Epithelial cell of esophagus (primary cell): ENCODE data around the gene MCRIP1.

Experiments
- DNase-seq: peaks from one replicate; pipeline ENCODE4 v3.0.0; 2010; ENCODE audit warnings: low read depth
- H3K4me3 ChIP-seq: 2 replicates; pipeline ENCODE4 v1.5.1; 2011; ENCODE audit warnings: mild to moderate bottlenecking, low read length, control low read depth
- CTCF ChIP-seq: IDR thresholded peaks from 2 replicates; pipeline ENCODE4 v1.5.1; 2011; ENCODE audit warnings: low read depth, mild to moderate bottlenecking, low read length, control low read depth, inconsistent platforms; ENCODE audit not compliant: insufficient read depth; ENCODE audit errors: missing control alignments

Gene MCRIP1

GRCh38 chr17:81822312-81822637 is 10.8 kb downstream of the MCRIP1 start:
- TF ChIP-seq CTCF, result no peak
- no peak overlapping the region for H3K4me3 ChIP-seq
- no peak for DNase-seq

DNA sequence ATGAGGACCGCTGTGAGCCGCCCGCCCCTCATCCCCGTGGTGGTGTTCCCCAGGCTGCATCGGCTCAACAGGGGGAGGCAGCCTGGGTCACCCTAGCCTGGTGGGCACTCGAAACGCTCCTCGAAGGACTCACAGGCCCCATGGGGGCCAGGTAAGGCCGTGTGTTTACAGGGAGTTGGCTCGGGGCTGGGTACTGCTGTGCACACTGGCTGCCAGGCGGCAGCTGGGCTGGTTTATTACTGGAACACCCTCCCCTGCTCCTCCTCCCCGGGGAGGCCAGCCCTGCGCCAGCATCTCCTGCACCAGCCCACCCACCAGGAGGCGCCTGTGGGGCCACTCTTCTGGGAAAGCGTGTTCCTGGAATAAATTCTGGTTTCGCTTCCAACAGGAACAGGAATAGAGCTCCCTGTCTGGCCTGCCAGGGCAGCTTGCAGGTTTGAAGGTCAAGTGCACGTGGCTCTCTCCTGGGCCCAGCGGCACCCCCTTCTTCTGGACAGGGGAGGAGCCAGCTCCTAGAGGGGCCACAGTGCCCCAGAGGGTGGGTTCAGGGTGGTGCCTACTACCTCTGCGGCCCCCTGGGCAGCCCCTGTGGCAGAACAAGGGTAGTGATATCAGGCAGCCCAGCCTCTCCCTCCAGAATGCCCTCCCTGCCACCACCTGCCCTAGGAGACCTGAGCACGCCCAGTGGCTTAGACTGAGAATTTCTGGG is 11.3 kb downstream of the MCRIP1 start:
- peak; percentile 72 for TF ChIP-seq CTCF
- peak; percentile 77 for DNase-seq
- H3K4me3 ChIP-seq, result no peak overlapping the region

GRCh38 chr17:81821147-81821546 is 11.9 kb downstream of the MCRIP1 start:
- DNase-seq, result peak; percentile 54
- H3K4me3 ChIP-seq, result no peak overlapping the region
- TF ChIP-seq CTCF, result no peak

GRCh38 chr17:81819708-81820107 is 13.4 kb downstream of the MCRIP1 start:
- no peak for DNase-seq
- no peak for TF ChIP-seq CTCF
- H3K4me3 ChIP-seq, result no peak overlapping the region

DNA sequence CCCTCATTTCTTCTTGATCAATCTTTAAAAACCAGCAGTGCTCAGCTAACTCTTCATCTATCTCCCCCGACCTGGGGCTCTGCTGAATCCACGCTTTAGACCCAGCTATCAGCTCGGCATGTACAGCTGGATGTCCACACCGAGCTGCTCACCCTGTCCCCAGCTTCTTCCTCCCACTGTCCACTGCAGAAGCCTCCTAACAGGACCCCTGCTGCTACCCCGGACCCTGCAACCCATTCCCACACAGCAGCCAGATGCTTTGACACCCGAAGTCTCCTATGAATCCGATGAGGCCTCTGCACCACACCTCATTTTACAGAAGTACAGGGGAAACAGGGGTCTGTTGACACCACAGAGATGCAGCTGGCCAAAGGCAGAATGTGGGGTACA is 15.3 kb downstream of the MCRIP1 start:
- no peak for DNase-seq
- H3K4me3 ChIP-seq, result no peak overlapping the region
- no peak for TF ChIP-seq CTCF

DNA sequence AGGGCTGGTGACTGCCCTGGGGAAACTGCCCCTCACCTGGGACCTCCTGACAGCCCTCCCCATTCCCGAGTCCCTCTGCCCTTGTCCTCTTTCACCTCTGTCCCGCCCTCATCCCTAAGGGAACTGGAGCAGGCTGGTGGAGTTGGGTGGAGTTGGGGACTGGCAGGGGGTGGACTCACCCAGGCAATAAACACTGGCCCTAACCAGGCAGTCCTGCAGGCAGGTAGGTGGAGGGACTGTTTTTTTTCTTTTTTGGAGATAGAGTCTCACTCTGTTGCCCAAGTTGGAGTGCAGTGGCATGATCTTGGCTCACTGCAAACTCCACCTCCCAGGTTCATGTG is 17.5 kb downstream of the MCRIP1 start:
- no peak for DNase-seq
- H3K4me3 ChIP-seq, result no peak overlapping the region
- no peak for TF ChIP-seq CTCF
